Measurements from ENCODE around the gene DUOXA1.
"Not testable (repeated sequence)": the region's sequence is repeated elsewhere in the genome, so short reads cannot be mapped to it uniquely, and the experiment has no call there.

Gene DUOXA1

DNA sequence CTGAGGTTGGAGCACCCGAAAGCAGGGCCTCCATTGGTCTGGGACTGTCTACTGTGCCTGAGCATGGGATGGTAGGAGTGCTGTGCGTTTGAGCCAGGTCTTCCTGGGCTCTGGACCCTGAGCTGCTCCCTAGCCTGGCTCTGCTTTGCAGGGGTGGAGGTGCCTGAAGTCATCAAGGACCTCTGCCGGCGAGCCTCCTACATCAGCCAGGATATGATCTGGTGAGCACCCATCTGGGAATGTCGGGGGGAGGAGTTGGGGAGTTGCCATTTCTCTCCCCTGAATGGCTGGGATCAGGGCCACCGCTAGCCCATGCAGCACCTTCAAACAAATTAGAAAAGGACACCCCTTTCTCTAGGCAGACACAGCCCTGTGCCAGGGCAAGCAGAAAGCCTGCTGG lies 20.8 kb upstream of the DUOXA1 start:
- DNase-seq, result no peak

DNA sequence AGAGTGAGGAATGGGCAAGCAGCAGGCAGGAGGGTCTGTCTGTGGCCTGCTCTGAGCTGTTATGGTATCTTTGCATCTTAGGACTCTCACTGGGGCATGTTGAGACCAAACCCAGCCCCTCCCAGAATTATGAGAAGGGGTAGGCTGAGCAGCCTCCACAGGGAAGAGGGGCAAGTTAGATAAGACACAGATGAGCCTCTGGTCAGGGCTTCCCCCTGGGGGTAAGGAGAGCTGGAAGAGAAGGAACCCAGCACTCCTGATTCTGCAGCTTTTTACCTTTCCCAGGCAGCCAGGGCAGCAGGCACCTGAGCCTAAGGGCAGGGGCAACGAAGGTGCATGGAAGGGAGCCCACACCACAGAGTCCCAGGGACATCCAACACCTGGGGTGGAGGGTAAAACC lies 19.4 kb upstream of the DUOXA1 start:
- no peak for DNase-seq

DNA sequence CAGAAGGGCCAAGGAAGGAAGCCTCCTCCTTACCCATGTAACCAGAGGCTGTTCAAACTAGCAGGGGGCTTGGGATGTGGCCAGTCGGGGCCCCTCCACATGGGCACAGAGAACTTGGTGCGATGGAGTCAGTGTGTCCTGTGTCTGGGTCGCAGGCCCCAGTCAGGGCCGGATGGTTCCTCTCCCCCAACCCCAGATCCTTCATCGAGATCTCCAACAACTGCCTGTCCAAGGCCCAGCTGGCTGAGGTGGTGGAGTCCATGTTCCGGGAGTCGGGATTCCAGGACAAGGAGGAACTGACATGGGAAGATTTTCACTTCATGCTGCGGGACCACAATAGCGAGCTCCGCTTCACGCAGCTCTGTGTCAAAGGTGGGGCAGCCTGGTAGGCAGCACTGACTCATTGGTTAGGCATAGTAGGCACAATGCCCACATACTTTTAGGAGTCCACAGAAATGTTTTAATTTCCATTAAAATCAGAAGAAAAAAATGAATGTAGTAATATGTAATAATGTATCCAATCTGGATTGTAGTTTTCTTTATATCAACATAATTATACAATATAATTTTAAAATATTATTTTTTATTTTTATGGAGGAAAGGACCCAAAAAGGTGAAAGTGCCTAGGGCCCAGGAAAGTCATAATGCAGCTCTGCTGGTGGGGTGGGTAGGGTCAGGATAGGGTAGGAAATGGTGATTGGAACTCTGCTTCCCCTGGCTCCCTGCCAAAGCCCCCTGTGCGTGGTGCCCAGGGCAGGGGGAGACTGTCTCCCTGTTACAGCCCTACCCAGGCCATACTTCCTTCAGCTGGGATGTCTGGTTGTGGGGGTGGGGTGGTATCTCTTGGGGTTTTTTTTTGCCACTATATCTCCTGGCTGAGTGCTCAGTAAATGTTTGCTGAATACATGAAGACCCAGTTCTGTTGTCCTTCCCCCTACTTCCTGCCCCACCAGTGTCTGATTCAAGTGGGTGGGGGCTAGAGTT lies 18.7 kb upstream of the DUOXA1 start:
- DNase-seq, result no peak

DNA sequence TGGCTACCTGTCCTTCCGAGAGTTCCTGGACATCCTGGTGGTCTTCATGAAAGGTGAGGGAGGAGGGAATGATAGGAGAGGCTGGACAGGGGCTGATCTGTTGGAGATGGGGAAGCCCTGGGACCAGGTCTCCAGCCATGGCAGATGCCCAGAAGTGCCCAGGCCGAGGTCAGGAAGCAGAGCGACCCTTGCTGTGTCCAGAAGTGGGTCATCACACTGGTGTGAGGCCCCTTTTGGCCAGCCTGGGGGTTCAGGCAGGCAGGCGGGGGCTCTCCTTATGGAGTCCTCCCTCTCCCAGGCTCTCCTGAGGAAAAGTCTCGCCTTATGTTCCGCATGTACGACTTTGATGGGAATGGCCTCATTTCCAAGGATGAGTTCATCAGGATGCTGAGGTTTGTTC lies 17.9 kb upstream of the DUOXA1 start:
- DNase-seq, result no peak

DNA sequence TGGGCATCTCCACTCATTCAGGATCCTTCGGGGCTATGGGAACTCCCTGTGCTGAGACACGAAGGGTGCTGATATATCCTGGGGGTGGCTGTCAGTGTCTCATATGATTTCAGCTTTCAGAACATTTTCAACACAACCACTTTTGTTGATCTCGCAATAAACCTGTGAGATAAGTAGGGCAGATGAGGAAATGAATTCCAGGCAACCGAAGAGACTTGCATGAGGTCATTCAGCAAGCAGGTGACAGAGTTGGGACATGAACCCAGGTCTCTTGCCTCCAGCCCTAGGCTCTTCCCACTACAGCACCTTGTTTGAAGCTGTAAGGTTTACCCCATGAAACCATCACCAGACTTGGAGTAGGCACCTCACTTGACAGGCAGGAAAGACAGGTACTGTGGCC lies 16.7 kb upstream of the DUOXA1 start:
- no peak for DNase-seq

DNA sequence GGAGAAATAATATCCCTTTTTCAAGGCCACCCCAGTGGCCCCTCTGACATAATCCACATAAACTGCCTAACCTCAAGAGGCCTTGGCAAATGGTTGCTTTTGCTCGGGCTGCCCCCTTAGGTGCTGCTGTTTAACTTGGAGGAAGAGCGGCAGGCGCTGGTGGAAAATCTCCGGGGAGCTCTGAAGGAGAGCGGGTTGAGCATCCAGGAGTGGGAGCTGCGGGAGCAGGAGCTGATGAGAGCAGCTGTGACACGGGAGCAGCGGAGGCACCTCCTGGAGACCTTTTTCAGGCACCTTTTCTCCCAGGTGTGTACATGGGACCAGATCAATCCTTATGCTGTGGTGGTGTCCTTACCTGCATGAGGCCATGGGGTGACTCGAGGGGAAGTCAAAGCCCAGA lies 15.1 kb upstream of the DUOXA1 start:
- DNase-seq, result no peak

DNA sequence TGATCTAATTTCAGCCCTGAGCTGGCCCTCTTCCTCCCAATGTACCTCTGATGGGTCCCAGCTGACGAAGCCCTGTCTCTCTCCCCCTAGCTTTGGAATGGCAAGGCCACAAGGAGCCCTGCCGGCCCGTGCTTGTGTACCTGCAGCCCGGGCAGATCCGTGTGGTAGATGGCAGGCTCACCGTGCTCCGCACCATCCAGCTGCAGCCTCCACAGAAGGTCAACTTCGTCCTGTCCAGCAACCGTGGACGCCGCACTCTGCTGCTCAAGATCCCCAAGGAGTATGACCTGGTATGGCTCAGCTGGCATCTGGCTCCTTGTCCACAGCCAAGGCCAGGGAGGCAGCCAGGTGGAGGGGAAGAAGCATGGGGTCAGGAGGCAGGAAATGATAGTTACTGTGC lies 14.3 kb upstream of the DUOXA1 start:
- DNase-seq, result no peak

DNA sequence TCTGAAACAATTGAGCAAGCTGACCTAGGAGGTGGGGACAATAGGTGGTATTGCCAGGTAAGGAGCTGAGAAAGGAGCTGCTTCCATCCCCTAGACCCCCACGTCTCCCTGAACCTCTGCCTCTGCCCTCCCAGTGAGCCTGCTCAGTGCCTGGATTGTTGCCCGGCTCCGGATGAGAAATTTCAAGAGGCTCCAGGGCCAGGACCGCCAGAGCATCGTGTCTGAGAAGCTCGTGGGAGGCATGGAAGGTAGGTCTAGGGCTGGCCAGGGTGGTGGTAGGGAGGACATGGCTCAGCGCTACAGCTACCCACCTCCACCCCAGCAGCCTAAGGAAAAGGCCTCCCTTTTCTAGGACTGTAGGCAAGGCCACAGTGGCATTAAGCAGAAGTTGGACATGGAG lies 13.4 kb upstream of the DUOXA1 start:
- DNase-seq, result no peak

DNA sequence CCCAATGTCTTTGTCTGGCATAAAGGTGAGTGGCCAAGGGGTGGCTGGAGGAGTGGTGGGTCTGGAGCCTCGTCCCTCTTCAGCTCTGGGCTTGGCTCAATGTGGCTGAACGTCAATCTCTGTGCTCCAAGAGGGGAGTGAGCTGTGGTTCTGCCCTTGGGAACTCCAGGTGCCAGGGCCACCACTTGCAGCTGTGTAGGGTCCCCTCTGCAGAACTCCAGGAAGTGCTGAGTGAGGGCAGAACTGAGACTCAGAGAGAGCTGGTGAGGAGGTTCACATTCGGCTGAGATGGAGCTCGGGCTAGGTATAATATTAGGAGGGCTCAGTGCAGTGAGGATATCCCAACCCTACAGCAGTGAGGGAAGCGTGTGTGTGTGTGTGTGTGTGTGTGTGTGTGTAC lies 11.7 kb upstream of the DUOXA1 start:
- DNase-seq, result no peak

DNA sequence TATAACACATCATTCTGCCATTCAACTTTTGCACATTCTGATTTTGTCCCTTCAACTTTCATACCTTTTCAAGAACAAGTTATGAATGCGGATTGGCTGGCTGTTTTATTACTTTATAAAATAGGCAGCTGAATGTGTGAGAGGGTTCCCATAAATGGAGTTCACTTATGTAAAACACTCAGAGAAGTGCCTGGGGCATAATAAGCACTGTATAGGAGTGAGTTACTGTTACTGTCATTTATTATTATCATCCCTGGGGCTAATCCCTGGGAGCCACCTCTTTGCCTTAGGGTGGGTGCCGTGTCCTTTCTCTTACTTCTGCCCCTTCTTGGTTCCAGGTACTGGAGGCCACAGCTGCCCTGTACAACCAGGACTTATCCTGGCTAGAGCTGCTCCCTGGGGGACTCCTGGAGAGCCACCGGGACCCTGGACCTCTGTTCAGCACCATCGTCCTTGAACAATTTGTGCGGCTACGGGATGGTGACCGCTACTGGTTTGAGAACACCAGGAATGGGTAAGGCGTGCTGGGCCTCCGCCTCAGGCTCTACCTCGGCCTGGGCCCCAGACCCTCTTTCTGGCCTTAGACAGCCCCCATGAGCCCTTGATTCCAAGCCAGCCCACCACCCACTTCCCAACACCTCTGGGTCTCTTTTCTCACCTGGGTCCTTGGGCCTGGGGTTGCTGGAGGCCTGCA lies 11.0 kb upstream of the DUOXA1 start:
- no peak for DNase-seq

DNA sequence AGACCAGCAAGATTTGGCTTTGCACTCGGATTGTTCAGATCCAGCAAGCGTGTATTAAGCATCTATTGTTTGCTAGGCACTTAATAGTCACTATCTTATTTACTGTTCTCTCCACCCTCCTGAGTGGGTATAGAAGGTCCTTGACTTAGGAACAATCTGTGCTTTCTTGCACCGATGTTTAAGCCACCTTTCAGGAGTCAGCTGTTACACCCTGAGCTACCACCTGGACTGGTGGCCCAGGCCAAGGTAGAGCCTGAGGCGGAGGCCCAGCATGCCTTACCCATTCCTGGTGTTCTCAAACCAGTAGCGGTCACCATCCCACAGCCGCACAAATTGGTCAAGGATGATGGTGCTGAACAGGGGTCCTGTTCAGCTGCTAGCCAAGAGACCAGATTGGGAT lies 10.1 kb upstream of the DUOXA1 start:
- no peak for DNase-seq

DNA sequence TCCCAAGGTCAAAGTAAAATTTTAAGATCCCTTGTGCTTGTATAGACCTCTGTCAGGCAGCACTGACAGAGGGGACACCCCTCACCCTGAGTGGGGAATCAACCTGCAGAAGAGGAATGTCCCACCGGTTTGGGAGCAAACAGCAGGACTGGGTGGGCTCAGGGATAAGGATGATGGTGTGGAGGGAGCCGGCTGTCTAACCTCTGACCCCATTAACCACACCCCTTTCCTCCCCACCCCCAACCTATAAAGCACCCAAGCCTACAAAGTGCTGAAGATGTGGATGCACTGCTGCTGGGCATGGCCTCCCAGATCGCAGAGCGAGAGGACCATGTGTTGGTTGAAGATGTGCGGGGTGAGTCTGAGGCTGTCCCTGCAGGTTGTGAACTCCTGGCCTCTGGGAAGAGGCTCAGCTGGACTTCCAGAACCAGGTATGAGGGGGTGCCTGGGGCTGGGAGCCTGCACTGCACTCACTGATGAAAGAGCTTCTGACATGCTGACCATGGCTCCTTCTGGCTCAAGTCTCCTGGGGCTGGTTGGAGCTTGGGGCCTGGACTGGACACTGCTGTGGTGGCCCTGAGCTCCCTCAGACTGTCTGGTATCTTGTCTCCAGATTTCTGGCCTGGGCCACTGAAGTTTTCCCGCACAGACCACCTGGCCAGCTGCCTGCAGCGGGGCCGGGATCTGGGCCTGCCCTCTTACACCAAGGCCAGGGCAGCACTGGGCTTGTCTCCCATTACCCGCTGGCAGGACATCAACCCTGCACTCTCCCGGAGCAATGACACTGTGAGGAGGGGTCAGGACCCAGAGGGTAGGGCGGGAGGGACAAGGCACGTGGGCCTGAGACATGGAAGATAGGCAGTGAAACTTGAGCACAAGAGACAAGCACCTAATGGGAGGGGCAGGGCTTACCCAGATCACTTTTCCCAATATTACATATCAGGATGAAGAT lies 9.4 kb upstream of the DUOXA1 start:
- DNase-seq, result no peak

DNA sequence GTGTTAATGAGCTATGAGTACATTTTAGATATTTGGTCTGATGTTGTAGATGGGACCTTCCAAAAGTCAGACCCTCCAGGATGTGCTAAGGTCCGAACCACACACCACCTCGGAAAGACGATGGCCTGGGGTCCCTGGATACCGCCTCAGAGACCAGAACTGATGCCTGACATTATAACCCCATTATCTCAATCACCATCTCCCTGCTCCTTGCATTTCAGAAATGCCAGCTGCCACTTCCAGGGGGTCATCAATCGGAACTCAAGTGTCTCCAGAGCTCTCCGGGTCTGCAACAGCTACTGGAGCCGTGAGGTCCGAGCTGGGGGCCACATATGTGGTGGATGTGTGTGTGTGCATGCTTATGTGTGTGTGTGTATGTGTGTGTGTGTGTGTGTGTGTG lies 8.0 kb upstream of the DUOXA1 start:
- DNase-seq, result no peak

DNA sequence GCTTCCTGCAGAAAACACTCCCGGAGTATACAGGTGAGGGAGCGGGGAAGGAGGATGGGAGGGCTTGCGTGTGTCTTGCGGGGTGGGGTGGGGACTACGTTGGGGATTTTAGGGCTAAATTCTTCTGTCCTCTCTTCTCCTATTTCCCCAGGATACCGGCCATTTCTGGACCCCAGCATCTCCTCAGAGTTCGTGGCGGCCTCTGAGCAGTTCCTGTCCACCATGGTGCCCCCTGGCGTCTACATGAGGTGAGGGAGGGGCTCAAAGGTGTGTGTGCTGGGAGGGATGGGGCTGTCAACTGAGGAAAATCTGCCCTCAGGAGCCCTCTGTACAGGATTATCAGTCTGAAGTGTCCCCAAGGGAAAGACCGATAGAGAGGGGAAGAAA lies 6.7 kb upstream of the DUOXA1 start:
- no peak for DNase-seq

DNA sequence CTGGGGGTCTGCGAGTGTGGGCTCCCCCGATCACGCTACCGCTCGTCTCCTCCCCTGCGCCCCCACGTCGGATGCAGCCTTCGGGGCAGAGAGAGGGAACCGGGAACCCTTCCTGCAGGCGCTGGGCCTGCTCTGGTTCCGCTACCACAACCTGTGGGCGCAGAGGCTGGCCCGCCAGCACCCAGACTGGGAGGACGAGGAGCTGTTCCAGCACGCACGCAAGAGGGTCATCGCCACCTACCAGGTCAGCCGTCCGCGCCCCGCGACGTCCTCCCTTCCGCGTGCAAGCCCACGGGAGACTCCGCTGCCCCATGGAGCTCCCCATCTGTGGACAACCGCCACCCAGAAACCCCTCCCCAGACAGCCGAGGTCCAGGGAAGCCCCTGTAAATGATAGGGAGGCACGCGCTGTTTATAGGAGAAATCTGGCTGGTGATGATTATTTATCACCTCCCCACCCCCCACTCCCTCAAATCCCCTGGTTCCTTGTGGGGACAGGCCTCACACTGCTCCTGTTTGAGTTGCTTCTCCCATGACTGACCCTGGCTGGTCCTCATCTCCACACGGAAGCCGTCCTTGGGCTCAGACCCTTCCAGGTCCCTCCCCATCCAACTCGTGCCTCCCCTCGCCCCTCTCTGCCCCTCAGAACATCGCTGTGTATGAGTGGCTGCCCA lies 6.2 kb upstream of the DUOXA1 start:
- DNase-seq, result not testable (repeated sequence)

DNA sequence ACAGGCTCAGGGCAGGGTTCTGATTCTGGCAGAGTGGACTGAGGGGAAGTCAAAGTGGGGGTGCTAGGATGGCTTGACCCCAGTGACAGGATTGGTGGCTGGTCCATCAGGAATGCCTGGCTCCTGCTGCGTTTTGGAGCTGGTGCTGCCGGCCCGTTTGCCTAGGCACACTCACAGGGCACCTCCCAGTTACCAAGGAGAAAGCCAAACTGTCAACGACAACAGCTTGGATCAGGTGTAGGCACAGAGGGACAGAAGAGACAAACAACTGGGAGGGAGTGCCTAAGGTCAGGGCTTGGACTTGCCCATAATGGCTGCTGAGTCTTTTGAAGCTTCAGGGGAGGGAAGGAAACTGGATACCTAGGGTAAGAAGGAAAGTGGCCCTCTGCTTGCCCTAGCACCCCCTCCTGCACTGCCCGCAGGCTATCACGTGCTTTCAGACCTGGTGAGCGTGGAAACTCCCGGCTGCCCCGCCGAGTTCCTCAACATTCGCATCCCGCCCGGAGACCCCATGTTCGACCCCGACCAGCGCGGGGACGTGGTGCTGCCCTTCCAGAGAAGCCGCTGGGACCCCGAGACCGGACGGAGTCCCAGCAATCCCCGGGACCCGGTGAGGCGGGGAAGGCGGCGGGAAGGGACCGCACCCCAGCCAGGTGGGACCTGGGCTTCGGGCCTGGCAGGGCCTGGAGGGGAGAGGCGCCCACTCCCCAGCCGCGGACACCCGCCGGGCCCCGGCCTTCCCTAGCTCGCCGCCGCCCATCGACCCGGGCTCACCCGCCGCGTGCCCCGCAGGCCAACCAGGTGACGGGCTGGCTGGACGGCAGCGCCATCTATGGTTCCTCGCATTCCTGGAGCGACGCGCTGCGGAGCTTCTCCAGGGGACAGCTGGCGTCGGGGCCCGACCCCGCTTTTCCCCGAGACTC lies 5.3 kb upstream of the DUOXA1 start:
- DNase-seq, result no peak

DNA sequence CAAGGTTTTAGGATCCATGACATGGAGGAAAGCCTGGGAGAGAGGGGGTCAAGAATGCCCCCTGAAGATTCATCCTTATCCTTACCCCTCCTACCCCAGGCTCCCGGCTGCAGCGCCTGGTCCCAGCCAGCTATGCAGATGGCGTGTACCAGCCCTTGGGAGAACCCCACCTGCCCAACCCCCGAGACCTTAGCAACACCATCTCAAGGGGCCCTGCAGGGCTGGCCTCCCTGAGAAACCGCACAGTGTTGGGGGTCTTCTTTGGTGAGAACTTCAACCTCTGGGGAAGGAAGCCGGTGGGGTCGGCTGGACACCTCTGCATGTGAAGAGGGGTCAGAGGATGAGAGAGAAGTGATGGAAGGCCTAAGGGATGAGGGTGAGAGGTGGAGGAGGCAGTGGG lies 4.4 kb upstream of the DUOXA1 start:
- DNase-seq, result no peak

DNA sequence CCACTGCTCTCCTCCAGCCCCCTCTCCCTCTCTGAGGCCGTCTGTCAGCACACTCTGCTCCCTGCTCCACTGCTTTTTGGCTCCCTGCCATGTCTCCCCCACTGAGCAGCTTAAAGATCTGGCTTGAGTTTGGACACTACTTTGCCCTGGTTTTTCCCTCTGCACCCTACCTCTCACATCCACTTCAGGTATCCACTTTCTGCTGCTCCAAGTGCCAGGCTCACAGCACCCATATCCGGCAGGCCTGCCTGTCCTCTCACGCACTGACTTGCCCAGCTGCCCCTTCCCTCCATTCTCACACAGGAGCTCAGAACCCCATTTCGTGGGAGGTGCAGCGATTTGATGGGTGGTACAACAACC lies 3.9 kb upstream of the DUOXA1 start:
- no peak for DNase-seq

DNA sequence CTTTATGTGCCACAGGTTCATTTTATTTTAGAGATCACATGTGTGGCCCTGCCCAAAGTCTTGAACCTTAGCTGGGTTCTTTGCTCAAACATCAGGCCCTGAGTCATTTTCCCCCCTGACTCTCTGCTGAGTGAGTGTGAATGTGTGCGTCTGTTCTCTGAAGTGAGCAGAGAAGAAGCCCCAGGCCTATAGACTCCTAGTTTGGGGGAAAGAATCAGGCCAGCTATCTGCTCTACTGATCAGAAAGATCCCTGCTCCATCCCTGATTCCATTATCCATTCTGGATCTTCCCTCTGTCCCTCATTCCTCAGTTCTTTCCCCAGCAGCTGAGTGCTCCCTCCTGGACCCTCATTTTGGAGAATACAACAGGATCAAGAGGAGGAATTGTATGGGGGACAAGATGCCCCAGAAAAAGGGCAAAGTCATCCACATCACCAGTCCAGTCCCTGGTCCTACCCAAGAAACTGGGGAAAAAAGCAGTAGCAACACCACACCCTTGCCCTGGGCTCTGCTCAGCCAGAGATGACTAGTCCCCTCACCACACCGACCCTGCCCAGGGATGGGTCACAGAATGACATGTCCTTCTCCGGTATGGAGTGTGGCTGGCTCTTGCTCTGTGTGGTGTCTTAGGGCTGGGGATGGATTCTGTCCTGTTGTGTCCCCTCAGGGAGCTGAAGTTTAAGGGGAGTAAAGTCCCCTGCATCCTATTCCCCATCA lies 3.3 kb upstream of the DUOXA1 start:
- DNase-seq, result no peak

DNA sequence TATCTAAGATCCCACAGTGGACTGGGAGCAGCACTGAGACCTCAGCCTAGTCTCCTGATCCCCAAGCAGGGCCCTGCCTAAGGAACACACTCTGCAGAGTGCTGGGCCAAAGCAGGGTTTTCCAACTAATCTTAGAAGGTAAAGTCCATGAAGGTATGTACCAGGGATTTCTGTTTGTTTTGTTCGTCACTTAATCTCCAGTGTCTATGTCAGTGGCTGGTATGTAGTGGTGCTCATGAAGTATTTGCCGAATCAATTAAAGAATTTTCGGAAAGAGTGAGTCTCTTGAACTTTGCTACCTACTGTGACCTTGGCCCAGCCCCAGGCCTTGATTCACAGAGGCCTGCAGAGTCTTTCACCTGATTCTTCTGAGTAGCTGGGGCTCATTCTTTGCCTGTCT lies 1.8 kb upstream of the DUOXA1 start:
- DNase-seq, result no peak
